Measurements from ENCODE around the gene LAMA2.

DNA sequence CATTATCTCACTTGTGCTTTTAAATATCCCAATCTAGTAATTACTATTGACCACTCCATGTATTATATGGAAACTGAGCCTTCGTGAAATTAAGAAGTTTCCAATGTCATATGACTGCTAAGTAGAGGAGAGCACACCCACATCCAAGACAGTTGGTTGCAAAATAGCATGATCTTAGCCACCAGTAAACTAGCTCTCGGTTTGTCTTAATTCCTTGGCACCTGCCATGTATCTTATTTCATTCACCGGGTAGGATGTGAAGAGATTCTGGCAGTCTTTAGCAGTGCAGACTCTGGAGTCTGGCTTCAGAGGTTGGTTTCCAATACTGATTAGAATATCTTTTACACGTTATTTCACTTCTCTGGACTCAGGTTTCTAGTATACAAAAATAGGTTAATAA, 270.3 kb downstream of the LAMA2 start:
- TF ChIP-seq EZH2 (IDR thresholded peaks at IDR 0.05) = no peak
- TF ChIP-seq POLR2AphosphoS5 (IDR thresholded peaks at IDR 0.05; ENCODE audit: borderline replicate concordance, low read depth, low read length) = no peak

All from SK-N-MC (cell line).